HepG2 (cell line): Measurements from ENCODE around the gene CYSRT1. TPM values are rescaled to one million over a fixed set of nuclear protein-coding genes. Genes with fewer than 3 reads are reported as not detected.

Experiments used
- ARHGAP35 ChIP-seq: sonication (generic); formaldehyde crosslinking; IDR thresholded peaks from 2 replicates; pipeline ENCODE4 v1.9.0; 2022; ENCODE audit warnings: mild to moderate bottlenecking, inconsistent platforms, moderate library complexity, missing genetic modification reagents, borderline replicate concordance
- ASH2L ChIP-seq: fragments of 300-600, 200-600 bp; sonication (generic); IDR thresholded peaks from 2 replicates; pipeline ENCODE4 v1.7.0; 2017; ENCODE audit warnings: low read depth, mild to moderate bottlenecking, moderate library complexity, mixed read lengths, low read length; ENCODE audit not compliant: insufficient read length
- BRD4 ChIP-seq: sonication (generic); formaldehyde crosslinking; IDR thresholded peaks from 2 replicates; pipeline ENCODE4 v1.4.0; 2020; ENCODE audit warnings: missing genetic modification reagents
- CSRNP1 ChIP-seq: sonication (generic); formaldehyde crosslinking; IDR thresholded peaks from 2 replicates; pipeline ENCODE4 v1.8.1; 2023; ENCODE audit warnings: mild to moderate bottlenecking, missing genetic modification reagents
- ISL2 ChIP-seq: sonication (generic); formaldehyde crosslinking; IDR thresholded peaks from 2 replicates; pipeline ENCODE4 v1.5.0; 2020; ENCODE audit warnings: missing genetic modification reagents
- MTA1 ChIP-seq: sonication (generic); formaldehyde crosslinking; IDR thresholded peaks from 2 replicates; pipeline ENCODE4 v1.4.0; 2020; ENCODE audit warnings: missing genetic modification reagents, mild to moderate bottlenecking, borderline replicate concordance
- NFATC3 ChIP-seq: sonication (generic); formaldehyde crosslinking; IDR thresholded peaks from 2 replicates; pipeline ENCODE4 v1.5.1; 2020; ENCODE audit warnings: mild to moderate bottlenecking, missing genetic modification reagents
- NR1H2 ChIP-seq: sonication (generic); formaldehyde crosslinking; IDR thresholded peaks from 2 replicates; pipeline ENCODE4 v1.8.1; 2022; ENCODE audit warnings: low read depth, missing genetic modification reagents, borderline replicate concordance
- NR2F1 ChIP-seq, 2 experiments: fragments of 450-650 bp in 1 of 2; formaldehyde crosslinking in 1 of 2; IDR thresholded peaks; 2 replicates each; pipeline versions ENCODE4 v1.5.0 to v1.6.1; 2016 to 2020; ENCODE audit warnings: mild to moderate bottlenecking in 1 of 2, missing compliant biosample characterization in 1 of 2, missing genetic modification reagents in 1 of 2, moderate library complexity in 1 of 2
- RAD21 ChIP-seq: fragments of 450-650 bp; formaldehyde crosslinking; IDR thresholded peaks from 2 replicates; pipeline ENCODE4 v1.5.0; 2020; ENCODE audit warnings: mild to moderate bottlenecking
- REL ChIP-seq: sonication (generic); formaldehyde crosslinking; conservative IDR thresholded peaks from 2 replicates; pipeline ENCODE4 v1.8.0; 2022; ENCODE audit warnings: mild to moderate bottlenecking, missing genetic modification reagents, moderate library complexity
- SMAD3 ChIP-seq: sonication (generic); formaldehyde crosslinking; IDR thresholded peaks from 2 replicates; pipeline ENCODE4 v1.4.0; 2020; ENCODE audit warnings: missing genetic modification reagents
- SP4 ChIP-seq: sonication (generic); formaldehyde crosslinking; IDR thresholded peaks from 2 replicates; pipeline ENCODE4 v1.8.1; 2023; ENCODE audit warnings: mild to moderate bottlenecking, missing genetic modification reagents
- TARDBP ChIP-seq: sonication (generic); formaldehyde crosslinking; IDR thresholded peaks from 2 replicates; pipeline ENCODE4 v1.8.0; 2022; ENCODE audit warnings: mild to moderate bottlenecking, missing genetic modification reagents
- THAP8 ChIP-seq: sonication (generic); formaldehyde crosslinking; IDR thresholded peaks from 2 replicates; pipeline ENCODE4 v1.5.1; 2020; ENCODE audit warnings: missing genetic modification reagents, mild to moderate bottlenecking, borderline replicate concordance
- XBP1 ChIP-seq: sonication (generic); formaldehyde crosslinking; IDR thresholded peaks from 2 replicates; pipeline ENCODE4 v1.5.0; 2020; ENCODE audit warnings: missing genetic modification reagents
- ZBTB34 ChIP-seq: sonication (generic); formaldehyde crosslinking; IDR thresholded peaks from 2 replicates; pipeline ENCODE4 v1.8.0; 2022; ENCODE audit warnings: mild to moderate bottlenecking, missing genetic modification reagents
- ZNF20 ChIP-seq: sonication (generic); formaldehyde crosslinking; IDR thresholded peaks from 2 replicates; pipeline ENCODE4 v1.4.0; 2020; ENCODE audit warnings: mild to moderate bottlenecking, moderate library complexity, missing genetic modification reagents
- ZNF317 ChIP-seq: sonication (generic); formaldehyde crosslinking; IDR thresholded peaks from 2 replicates; pipeline ENCODE4 v1.5.0; 2020; ENCODE audit warnings: mild to moderate bottlenecking, missing genetic modification reagents
- ZNF441 ChIP-seq: sonication (generic); formaldehyde crosslinking; IDR thresholded peaks from 2 replicates; pipeline ENCODE4 v1.7.0; 2021; ENCODE audit warnings: missing genetic modification reagents, borderline replicate concordance
- ZNF501 ChIP-seq: sonication (generic); formaldehyde crosslinking; IDR thresholded peaks from 2 replicates; pipeline ENCODE4 v1.5.1; 2020; ENCODE audit warnings: mild to moderate bottlenecking, moderate library complexity, missing genetic modification reagents
- ZNF605 ChIP-seq: sonication (generic); formaldehyde crosslinking; IDR thresholded peaks from 2 replicates; pipeline ENCODE4 v1.8.0; 2022; ENCODE audit warnings: mild to moderate bottlenecking, missing genetic modification reagents
- ZNF703 ChIP-seq: sonication (generic); formaldehyde crosslinking; IDR thresholded peaks from 2 replicates; pipeline ENCODE4 v1.5.1; 2020; ENCODE audit warnings: missing genetic modification reagents, mild to moderate bottlenecking, moderate library complexity, borderline replicate concordance
- ZNF709 ChIP-seq: sonication (generic); formaldehyde crosslinking; IDR thresholded peaks from 2 replicates; pipeline ENCODE4 v1.5.0; 2020; ENCODE audit warnings: mild to moderate bottlenecking, missing genetic modification reagents
- ZSCAN20 ChIP-seq: sonication (generic); formaldehyde crosslinking; IDR thresholded peaks from 2 replicates; pipeline ENCODE4 v1.4.0; 2020; ENCODE audit warnings: missing genetic modification reagents, mild to moderate bottlenecking, borderline replicate concordance
- ZSCAN30 ChIP-seq: sonication (generic); formaldehyde crosslinking; IDR thresholded peaks from 2 replicates; pipeline ENCODE4 v1.5.0; 2020; ENCODE audit warnings: mild to moderate bottlenecking, missing genetic modification reagents
- polyA plus RNA-seq, 8 experiments: library from polyadenylated mRNA; depleted of rRNA in 3 of 8; stranded (reverse) in 7 of 8; unstranded in 1 of 8; fragments of >200 nt; fragmentation: Illumina TruSeq in 4 of 8; extraction: Trizol in 4 of 8; gene quantifications; 2 replicates each; pipeline versions ENCODE4 v1.2.1 to v1.2.3, GENCODE V29; 2011 to 2016; ENCODE audit warnings: low read depth in 4 of 8, missing spikeins in 1 of 8, mixed read lengths in 1 of 8; ENCODE audit not compliant: insufficient read depth in 1 of 8
- total RNA-seq, 5 experiments: library from RNA; depleted of rRNA; stranded (reverse); fragments of >200 nt; fragmentation: Illumina TruSeq; extraction: Trizol; gene quantifications; 2 replicates each; pipeline ENCODE4 v1.2.3, GENCODE V29; 2016; ENCODE audit warnings: low read depth in 1 of 5

Gene CYSRT1
- total and polyA plus RNA-seq, 2 of the 13 experiments (the other 11 are each of a cell fraction or from before 2014, with no cell fraction given) = 1.5 to 2.1 TPM

- TF ChIP-seq REL = no peak
- peak; percentile 59; the same call in 1 of the 2 replicates for TF ChIP-seq ISL2
- 0 out of 2 replicates have a peak, but pooled peaks have one; percentile 35 for TF ChIP-seq SMAD3 (CRISPR knock-in tag)
- TF ChIP-seq ARHGAP35 (CRISPR knock-in tag) = 0 out of 2 replicates have a peak, but pooled peaks have one; percentile 48
- TF ChIP-seq ZNF441 (CRISPR knock-in tag) = peak; percentile 29; the same call in 1 of the 2 replicates
- TF ChIP-seq XBP1 (CRISPR knock-in tag) = 0 out of 2 replicates have a peak, but pooled peaks have one; percentile 39
- peak; percentile 59 for TF ChIP-seq ASH2L
- TF ChIP-seq NR2F1 (CRISPR knock-in tag; IDR thresholded peaks at IDR 0.05) = peak; percentile 41 to 65; a peak in 3 of 4 replicates
- TF ChIP-seq BRD4 = peak; percentile 37; the same call in 1 of the 2 replicates
- TF ChIP-seq CSRNP1 (CRISPR knock-in tag) = peak; percentile 60; the same call in 1 of the 2 replicates
- TF ChIP-seq RAD21 (CRISPR knock-in tag) = peak; percentile 37; the same call in 1 of the 2 replicates
- TF ChIP-seq THAP8 (CRISPR knock-in tag) = no peak
- 0 out of 2 replicates have a peak, but pooled peaks have one; percentile 44 for TF ChIP-seq TARDBP (CRISPR knock-in tag)
- peak; percentile 62; the same call in 1 of the 2 replicates for TF ChIP-seq MTA1
- no peak for TF ChIP-seq SP4 (CRISPR knock-in tag)
- TF ChIP-seq ZNF709 (CRISPR knock-in tag) = no peak
- 0 out of 2 replicates have a peak, but pooled peaks have one; percentile 51 for TF ChIP-seq NR1H2
- TF ChIP-seq ZNF317 (CRISPR knock-in tag) = peak; percentile 49; the same call in 1 of the 2 replicates
- TF ChIP-seq ZNF605 = peak; percentile 88
- no peak for TF ChIP-seq ZSCAN30 (CRISPR knock-in tag)
- no peak for TF ChIP-seq ZNF703 (CRISPR knock-in tag)
- TF ChIP-seq NFATC3 (CRISPR knock-in tag) = 0 out of 2 replicates have a peak, but pooled peaks have one; percentile 37
- TF ChIP-seq ZNF501 (CRISPR knock-in tag) = peak; percentile 87
- TF ChIP-seq ZNF20 (CRISPR knock-in tag) = 0 out of 2 replicates have a peak, but pooled peaks have one; percentile 84
- 0 out of 2 replicates have a peak, but pooled peaks have one; percentile 61 for TF ChIP-seq ZSCAN20 (CRISPR knock-in tag)
- TF ChIP-seq ZBTB34 (CRISPR knock-in tag) = 0 out of 2 replicates have a peak, but pooled peaks have one; percentile 60
Measured at GRCh38 chr9:137241490-137242268, 16.7 kb downstream of the CYSRT1 start (continued).
